ENCODE data around the gene RAD51B. TPM values are rescaled to one million over a fixed set of nuclear protein-coding genes. Genes with fewer than 3 reads are reported as not detected.

The RAD51B gene
- total RNA-seq, 1 experiment from 2014 or later, result 16.7 TPM

- no peaks in the 10 kb centered on the region for H3K79me2 ChIP-seq (ENCODE audit: insufficient read depth, low read length)
- H2BK120ac ChIP-seq (ENCODE audit: low read depth, low read length, poor library complexity, severe bottlenecking), result peak overlapping the region; percentile 23
- no peak overlapping the region for H3K56ac ChIP-seq (ENCODE audit: insufficient read length, low read depth, low read length)
- no peaks in the 10 kb centered on the region for H3K79me1 ChIP-seq (ENCODE audit: insufficient read depth, low read depth, low read length, poor library complexity, severe bottlenecking)
- no peak overlapping the region for H2BK20ac ChIP-seq (ENCODE audit: low read depth, low read length, poor library complexity, severe bottlenecking)
- H3K4me2 ChIP-seq (ENCODE audit: insufficient read depth, insufficient read length, low read length), result no peak overlapping the region
- H2BK15ac ChIP-seq (ENCODE audit: low read depth, low read length), result no peak overlapping the region
- no peaks in the 10 kb centered on the region for H3K23me2 ChIP-seq (ENCODE audit: insufficient read length, low read depth, low read length, poor library complexity, severe bottlenecking)
- no peak overlapping the region for H4K91ac ChIP-seq (ENCODE audit: insufficient read length, low read depth, low read length)
- no peak overlapping the region for H2AK5ac ChIP-seq (ENCODE audit: insufficient read length, low read length)
- no peaks in the 10 kb centered on the region for H4K20me1 ChIP-seq (ENCODE audit: control insufficient read depth, insufficient read depth, insufficient read length)
- DNase-seq, result no peak
- no peaks in the 10 kb centered on the region for H3K27me3 ChIP-seq (ENCODE audit: insufficient read depth, low read length)
- Mint-ChIP-seq H3K27me3 (ENCODE audit: low read depth) (no peaks in the 10 kb centered on the region), H3K4me1 (no peaks in the 10 kb centered on the region; a peak in 1 of 4 replicates), H3K27ac (no peak overlapping the region; a peak in 3 of 7 replicates), H3K4me3 (no peak overlapping the region), H3K9me3 (no peaks in the 10 kb centered on the region), H3K36me3 (ENCODE audit: insufficient read depth in 1 of 3, low read depth in 3 of 3) (no peaks in the 10 kb centered on the region)
- no peak overlapping the region for H2BK12ac ChIP-seq (ENCODE audit: insufficient read length, low read depth, low read length)
- WGBS (ENCODE audit: extremely low coverage, insufficient read length, low lambda C conversion rate), result 100% methylated on average over 1 of the region's 2 CpGs
- H4K5ac ChIP-seq (ENCODE audit: insufficient read length, low read depth, low read length), result no peak overlapping the region
- no peak overlapping the region for H3T11ph ChIP-seq (ENCODE audit: low read length)
- peak overlapping the region; percentile 76 for H3K27ac ChIP-seq (ENCODE audit: insufficient read length, low read depth, low read length)
- H3K14ac ChIP-seq (ENCODE audit: insufficient read depth, low read length), result no peak overlapping the region
- H3K18ac ChIP-seq (ENCODE audit: insufficient read length, low read depth, low read length), result no peak overlapping the region
- no peak for TF ChIP-seq CTCF (conservative IDR thresholded peaks at IDR 0.05)
- H4K8ac ChIP-seq (replicated peaks; ENCODE audit: insufficient read length, low read depth, low read length), result no peak overlapping the region
- no peaks in the 10 kb centered on the region for H3K9me3 ChIP-seq (ENCODE audit: control insufficient read depth, low read depth, low read length)
- H3K9ac ChIP-seq (ENCODE audit: extremely low read depth, insufficient read length, low read length), result no peak overlapping the region
- H3K4ac ChIP-seq (ENCODE audit: low read depth, low read length), result no peak overlapping the region
- no peak overlapping the region for H2AFZ ChIP-seq (ENCODE audit: low read length)
- H3K4me1 ChIP-seq (ENCODE audit: insufficient read depth, low read length), result peaks cover 9% of the 10 kb centered on the region
- H2BK5ac ChIP-seq (ENCODE audit: insufficient read length, low read length), result peak overlapping the region; percentile 92
- H3K23ac ChIP-seq (ENCODE audit: insufficient read length, low read depth, low read length), result no peak overlapping the region
Measured at GRCh38 chr14:68230950-68231717, 411.6 kb downstream of the RAD51B start.
